ENCODE measurements around the gene G3BP2. TPM values are rescaled to one million over a fixed set of nuclear protein-coding genes. Genes with fewer than 3 reads are reported as not detected.
"Not testable (repeated sequence)": the region's sequence is repeated elsewhere in the genome, so short reads cannot be mapped to it uniquely, and the experiment has no call there.

G3BP2 gene
- total and polyA plus RNA-seq, 2 experiments from 2014 or later: 36.0 to 133 TPM

GRCh38 chr4:75698963-75699228, 25.7 kb upstream of the G3BP2 start:
- in situ Hi-C loops (cut with MboI): no loop called here

GRCh38 chr4:75698162-75698962, 25.2 kb upstream of the G3BP2 start:
- Histone ChIP-seq H3K9me3 (ENCODE audit: low read depth) (no peaks in the 10 kb centered on the region), H3F3A (ENCODE audit: insufficient read depth) (no peaks in the 10 kb centered on the region), H3K9ac (no peak overlapping the region), H3K4me3 (no peak overlapping the region), H3K27ac (no peak overlapping the region), H3K4me2 (ENCODE audit: unreplicated experiment) (no peak overlapping the region), H3K36me3 (ENCODE audit: low read depth) (no peaks in the 10 kb centered on the region), H4K20me1 (ENCODE audit: insufficient read depth) (no peaks in the 10 kb centered on the region), H3K4me1 (ENCODE audit: insufficient read depth) (no peaks in the 10 kb centered on the region), H3K27me3 (replicated peaks; ENCODE audit: insufficient read depth) (no peaks in the 10 kb centered on the region), H2AFZ (no peak overlapping the region), H3K79me2 (ENCODE audit: insufficient read depth) (no peaks in the 10 kb centered on the region), H3K9me2 (ENCODE audit: insufficient read depth) (no peaks in the 10 kb centered on the region)
- in situ Hi-C loops (cut with MboI): no loop called here
- 89% methylated on average over 6 of the region's 6 CpGs for WGBS, 2 experiments (ENCODE audit: low coverage in 1 of 2, low lambda C conversion rate in 2 of 2, missing lambda C conversion rate in 2 of 2)
- no peak for DNase-seq
- no peak for TF ChIP-seq EZH2 (IDR thresholded peaks at IDR 0.05; ENCODE audit: insufficient read depth, poor library complexity, severe bottlenecking)
- no peak for TF ChIP-seq EZH2phosphoT487 (IDR thresholded peaks at IDR 0.05; ENCODE audit: insufficient read depth, low read depth)

More at GRCh38 chr4:75698963-75699228, 25.7 kb upstream of the G3BP2 start:
- no peak for DNase-seq
- Histone ChIP-seq H4K20me1 (ENCODE audit: insufficient read depth) (no peaks in the 10 kb centered on the region), H3K9ac (no peak overlapping the region), H2AFZ (no peak overlapping the region), H3K4me1 (ENCODE audit: insufficient read depth) (no peaks in the 10 kb centered on the region), H3K79me2 (ENCODE audit: insufficient read depth) (no peaks in the 10 kb centered on the region), H3K9me2 (ENCODE audit: insufficient read depth) (no peaks in the 10 kb centered on the region), H3K9me3 (ENCODE audit: low read depth) (no peaks in the 10 kb centered on the region), H3K27me3 (replicated peaks; ENCODE audit: insufficient read depth) (no peaks in the 10 kb centered on the region), H3K4me2 (ENCODE audit: unreplicated experiment) (no peak overlapping the region), H3K4me3 (no peak overlapping the region), H3F3A (ENCODE audit: insufficient read depth) (no peaks in the 10 kb centered on the region), H3K36me3 (ENCODE audit: low read depth) (no peaks in the 10 kb centered on the region), H3K27ac (no peak overlapping the region)
- 94% methylated on average over 2 of the region's 2 CpGs for WGBS, 2 experiments (ENCODE audit: low coverage in 1 of 2, low lambda C conversion rate in 2 of 2, missing lambda C conversion rate in 2 of 2)
- no peak for TF ChIP-seq EZH2phosphoT487 (IDR thresholded peaks at IDR 0.05; ENCODE audit: insufficient read depth, low read depth)
- no peak for TF ChIP-seq EZH2 (IDR thresholded peaks at IDR 0.05; ENCODE audit: insufficient read depth, poor library complexity, severe bottlenecking)

- Histone ChIP-seq H3K4me2 (ENCODE audit: unreplicated experiment) (no peak overlapping the region), H3K9me3 (ENCODE audit: low read depth) (no peaks in the 10 kb centered on the region), H3K27me3 (replicated peaks; ENCODE audit: insufficient read depth) (no peaks in the 10 kb centered on the region), H3K36me3 (ENCODE audit: low read depth) (no peaks in the 10 kb centered on the region), H4K20me1 (ENCODE audit: insufficient read depth) (no peaks in the 10 kb centered on the region), H3F3A (ENCODE audit: insufficient read depth) (no peaks in the 10 kb centered on the region), H3K27ac (no peak overlapping the region), H3K9ac (no peak overlapping the region), H3K4me3 (no peak overlapping the region), H3K9me2 (ENCODE audit: insufficient read depth) (no peaks in the 10 kb centered on the region), H2AFZ (no peak overlapping the region), H3K79me2 (ENCODE audit: insufficient read depth) (no peaks in the 10 kb centered on the region), H3K4me1 (ENCODE audit: insufficient read depth) (no peaks in the 10 kb centered on the region)
- in situ Hi-C loops (cut with MboI): no loop called here
- WGBS, 2 experiments (ENCODE audit: low coverage in 1 of 2, low lambda C conversion rate in 2 of 2, missing lambda C conversion rate in 2 of 2): 52% methylated on average over 3 of the region's 3 CpGs
- no peak for TF ChIP-seq EZH2 (IDR thresholded peaks at IDR 0.05; ENCODE audit: insufficient read depth, poor library complexity, severe bottlenecking)
- no peak for TF ChIP-seq EZH2phosphoT487 (IDR thresholded peaks at IDR 0.05; ENCODE audit: insufficient read depth, low read depth)
- no peak for DNase-seq
Observed at GRCh38 chr4:75696581-75696980, 23.4 kb upstream of the G3BP2 start.

- in situ Hi-C loops (cut with MboI): no loop called here
- Histone ChIP-seq H3K9ac (no peak overlapping the region), H3K36me3 (ENCODE audit: low read depth) (no peaks in the 10 kb centered on the region), H3K27me3 (replicated peaks; ENCODE audit: insufficient read depth) (no peaks in the 10 kb centered on the region), H3K9me2 (ENCODE audit: insufficient read depth) (no peaks in the 10 kb centered on the region), H3K27ac (no peak overlapping the region), H4K20me1 (ENCODE audit: insufficient read depth) (no peaks in the 10 kb centered on the region), H3K9me3 (ENCODE audit: low read depth) (no peaks in the 10 kb centered on the region), H2AFZ (no peak overlapping the region), H3K79me2 (ENCODE audit: insufficient read depth) (no peaks in the 10 kb centered on the region), H3K4me1 (ENCODE audit: insufficient read depth) (no peaks in the 10 kb centered on the region), H3F3A (ENCODE audit: insufficient read depth) (no peaks in the 10 kb centered on the region), H3K4me2 (ENCODE audit: unreplicated experiment) (no peak overlapping the region), H3K4me3 (no peak overlapping the region)
- DNase-seq: no peak
- WGBS, 2 experiments (ENCODE audit: low coverage in 1 of 2, low lambda C conversion rate in 2 of 2, missing lambda C conversion rate in 2 of 2): 21 to 23% methylated on average over 3 of the region's 3 CpGs
- no peak for TF ChIP-seq EZH2phosphoT487 (IDR thresholded peaks at IDR 0.05; ENCODE audit: insufficient read depth, low read depth)
- no peak for TF ChIP-seq EZH2 (IDR thresholded peaks at IDR 0.05; ENCODE audit: insufficient read depth, poor library complexity, severe bottlenecking)
Observed at GRCh38 chr4:75696071-75696470, 22.9 kb upstream of the G3BP2 start.

- H3K4me2 ChIP-seq (ENCODE audit: unreplicated experiment); in situ Hi-C loops (cut with MboI); H3K4me3 ChIP-seq; H3K79me2 ChIP-seq (ENCODE audit: insufficient read depth); H3K9me3 ChIP-seq (ENCODE audit: low read depth); H3K4me1 ChIP-seq (ENCODE audit: insufficient read depth); DNase-seq; H3K9me2 ChIP-seq (ENCODE audit: insufficient read depth); H3K27me3 ChIP-seq (replicated peaks; ENCODE audit: insufficient read depth); H4K20me1 ChIP-seq (ENCODE audit: insufficient read depth); H2AFZ ChIP-seq; H3K9ac ChIP-seq; H3K36me3 ChIP-seq (ENCODE audit: low read depth); H3K27ac ChIP-seq; H3F3A ChIP-seq (ENCODE audit: insufficient read depth): not testable (repeated sequence)
- 98 to 99% methylated on average over 5 of the region's 5 CpGs for WGBS, 2 experiments (ENCODE audit: low coverage in 1 of 2, low lambda C conversion rate in 2 of 2, missing lambda C conversion rate in 2 of 2)
Observed at GRCh38 chr4:75692066-75692465, 18.9 kb upstream of the G3BP2 start.

- H4K20me1 ChIP-seq (ENCODE audit: insufficient read depth); DNase-seq; H3K36me3 ChIP-seq (ENCODE audit: low read depth); H3K4me1 ChIP-seq (ENCODE audit: insufficient read depth); H3K9me3 ChIP-seq (ENCODE audit: low read depth); H3K4me2 ChIP-seq (ENCODE audit: unreplicated experiment); H3F3A ChIP-seq (ENCODE audit: insufficient read depth); H3K4me3 ChIP-seq; H2AFZ ChIP-seq; H3K27me3 ChIP-seq (replicated peaks; ENCODE audit: insufficient read depth); H3K9ac ChIP-seq; H3K27ac ChIP-seq; H3K9me2 ChIP-seq (ENCODE audit: insufficient read depth); H3K79me2 ChIP-seq (ENCODE audit: insufficient read depth); in situ Hi-C loops (cut with MboI): not testable (repeated sequence)
- 97 to 100% methylated on average over 1 of the region's 1 CpG for WGBS, 2 experiments (ENCODE audit: low coverage in 1 of 2, low lambda C conversion rate in 2 of 2, missing lambda C conversion rate in 2 of 2)
Observed at GRCh38 chr4:75687125-75687524, 13.9 kb upstream of the G3BP2 start.

Data from GM23248 (cell line).